HG02943 (cell line): ENCODE measurements around the gene VEZT.
A peak's percentile ranks its signal among the peaks of the same experiment; 100 is the strongest.
"Not testable (repeated sequence)": the region's sequence is repeated elsewhere in the genome, so short reads cannot be mapped to it uniquely, and the experiment has no call there.

ENCODE experiments used
- ATAC-seq: cut with Tn5 transposase; IDR thresholded peaks from one replicate; pipeline ENCODE4 v1.9.1; 2021; ENCODE audit warnings: mild to moderate bottlenecking, low read depth, moderate library complexity; ENCODE audit not compliant: unreplicated experiment

The VEZT gene

GRCh38 chr12:95217377-95218149 lies at the start of gene VEZT, which contains the start of gene FGD6:
Gene VEZT, plus strand, starts transcription at chr12:95217807. Its CDS starts 44 bp downstream, at chr12:95217851.
Gene FGD6, minus strand, starts transcription at chr12:95217467. Its CDS starts 227 bp downstream, at chr12:95217240.
- ATAC-seq = peak; percentile 94

- ATAC-seq = no peak
Observed at GRCh38 chr12:95168746-95169145, 48.9 kb upstream of the VEZT start.

- ATAC-seq = no peak
Observed at GRCh38 chr12:95169368-95169767, 48.2 kb upstream of the VEZT start.

- ATAC-seq = no peak
Observed at GRCh38 chr12:95173392-95174251, 44.0 kb upstream of the VEZT start.

- ATAC-seq = no peak
Observed at GRCh38 chr12:95177201-95177768, 40.3 kb upstream of the VEZT start.

GRCh38 chr12:95178136-95178535 lies 39.5 kb upstream of the VEZT start:
- ATAC-seq = no peak

GRCh38 chr12:95179011-95179410 lies 38.6 kb upstream of the VEZT start:
- ATAC-seq = no peak

GRCh38 chr12:95181103-95181502 lies 36.5 kb upstream of the VEZT start:
- no peak for ATAC-seq

- ATAC-seq = no peak
Observed at GRCh38 chr12:95182868-95183415, 34.7 kb upstream of the VEZT start.

GRCh38 chr12:95184121-95184520 lies 33.5 kb upstream of the VEZT start:
- ATAC-seq = no peak

- no peak for ATAC-seq
Observed at GRCh38 chr12:95185072-95185471, 32.5 kb upstream of the VEZT start.

- no peak for ATAC-seq
Observed at GRCh38 chr12:95185854-95186253, 31.8 kb upstream of the VEZT start.

- no peak for ATAC-seq
Observed at GRCh38 chr12:95187865-95188415, 29.7 kb upstream of the VEZT start.

GRCh38 chr12:95191060-95191696 lies 26.4 kb upstream of the VEZT start:
- no peak for ATAC-seq

GRCh38 chr12:95192271-95192670 lies 25.3 kb upstream of the VEZT start:
- ATAC-seq = no peak

- ATAC-seq = no peak
Observed at GRCh38 chr12:95193139-95193538, 24.5 kb upstream of the VEZT start.

GRCh38 chr12:95195122-95195521 lies 22.5 kb upstream of the VEZT start:
- no peak for ATAC-seq

- not testable (repeated sequence) for ATAC-seq
Observed at GRCh38 chr12:95196875-95197569, 20.6 kb upstream of the VEZT start.

- no peak for ATAC-seq
Observed at GRCh38 chr12:95197636-95198035, 20.0 kb upstream of the VEZT start.
